GM19455 (cell line): ENCODE measurements around the gene EYA3.

Experiments used
- ATAC-seq: cut with Tn5 transposase; IDR thresholded peaks from one replicate; pipeline ENCODE4 v1.9.1; 2021; ENCODE audit not compliant: unreplicated experiment

Gene EYA3

GRCh38 chr1:28071813-28072212 is 16.6 kb downstream of the EYA3 start:
- no peak for ATAC-seq

GRCh38 chr1:28070725-28071593 is 17.5 kb downstream of the EYA3 start:
- no peak for ATAC-seq

GRCh38 chr1:28067523-28068090 is 20.8 kb downstream of the EYA3 start:
- no peak for ATAC-seq

GRCh38 chr1:28066393-28067154 is 21.8 kb downstream of the EYA3 start:
- ATAC-seq = no peak

GRCh38 chr1:28064064-28064463 is 24.3 kb downstream of the EYA3 start:
- no peak for ATAC-seq

DNA sequence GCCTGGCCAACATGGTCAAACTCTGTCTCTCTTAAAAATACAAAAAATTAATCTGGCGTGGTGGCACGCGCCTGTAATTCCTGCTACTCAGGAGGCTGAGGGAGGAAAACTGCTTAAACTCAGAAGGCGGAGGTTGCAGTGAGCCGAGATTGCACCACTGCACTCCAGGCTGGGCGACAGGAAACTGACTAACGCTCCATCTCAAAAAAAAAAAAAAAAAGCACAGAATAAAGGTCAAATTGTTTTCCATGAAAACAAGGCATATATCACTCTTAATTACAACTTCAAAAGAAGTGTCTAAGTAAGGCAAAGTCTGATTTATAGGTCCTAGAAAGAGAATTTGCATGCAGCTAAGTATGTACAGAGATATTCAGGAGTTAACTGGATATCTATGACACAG is 25.6 kb downstream of the EYA3 start:
- no peak for ATAC-seq

DNA sequence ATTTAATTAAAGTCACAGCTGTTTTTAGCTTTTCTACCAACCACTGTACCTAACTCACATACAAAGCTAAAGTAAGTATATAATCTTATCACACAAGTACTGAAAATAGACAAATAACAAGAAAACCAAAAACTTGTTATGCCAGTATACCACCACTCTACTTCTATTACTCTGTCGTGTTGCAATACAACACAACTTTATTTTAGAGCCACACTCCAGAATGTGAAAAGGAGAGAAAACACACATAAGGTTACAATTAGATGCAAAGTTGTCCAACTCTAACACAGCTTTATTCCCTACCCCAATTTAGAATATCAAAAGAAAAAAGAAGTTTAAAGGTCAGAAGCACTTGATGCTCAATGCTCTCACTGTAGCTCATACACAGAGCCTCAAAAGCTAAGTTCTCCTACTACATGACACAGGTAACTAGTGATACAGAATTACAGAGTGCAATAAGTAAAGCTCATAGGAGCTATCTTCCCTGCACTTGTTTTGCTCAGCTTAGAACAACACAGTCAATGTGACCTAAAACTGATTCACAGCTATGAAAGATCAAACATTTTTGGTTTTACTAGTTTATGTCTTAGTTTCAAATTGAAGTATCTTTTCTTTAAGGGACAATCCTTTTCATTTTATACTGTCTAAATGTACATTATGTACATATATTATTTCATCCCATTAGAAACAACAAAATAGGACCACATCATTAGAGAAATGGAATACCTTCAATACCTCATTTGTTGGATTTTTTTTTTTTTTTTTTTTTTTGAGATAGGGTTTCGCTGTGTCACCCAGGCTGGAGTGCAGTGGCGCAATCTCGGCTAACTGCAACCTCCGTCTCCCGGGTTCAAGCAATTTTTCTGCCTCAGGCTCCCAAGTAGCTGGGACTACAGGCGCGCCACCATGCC is 29.2 kb downstream of the EYA3 start:
- no peak for ATAC-seq

GRCh38 chr1:28058168-28058567 is 30.2 kb downstream of the EYA3 start:
- ATAC-seq = no peak

DNA sequence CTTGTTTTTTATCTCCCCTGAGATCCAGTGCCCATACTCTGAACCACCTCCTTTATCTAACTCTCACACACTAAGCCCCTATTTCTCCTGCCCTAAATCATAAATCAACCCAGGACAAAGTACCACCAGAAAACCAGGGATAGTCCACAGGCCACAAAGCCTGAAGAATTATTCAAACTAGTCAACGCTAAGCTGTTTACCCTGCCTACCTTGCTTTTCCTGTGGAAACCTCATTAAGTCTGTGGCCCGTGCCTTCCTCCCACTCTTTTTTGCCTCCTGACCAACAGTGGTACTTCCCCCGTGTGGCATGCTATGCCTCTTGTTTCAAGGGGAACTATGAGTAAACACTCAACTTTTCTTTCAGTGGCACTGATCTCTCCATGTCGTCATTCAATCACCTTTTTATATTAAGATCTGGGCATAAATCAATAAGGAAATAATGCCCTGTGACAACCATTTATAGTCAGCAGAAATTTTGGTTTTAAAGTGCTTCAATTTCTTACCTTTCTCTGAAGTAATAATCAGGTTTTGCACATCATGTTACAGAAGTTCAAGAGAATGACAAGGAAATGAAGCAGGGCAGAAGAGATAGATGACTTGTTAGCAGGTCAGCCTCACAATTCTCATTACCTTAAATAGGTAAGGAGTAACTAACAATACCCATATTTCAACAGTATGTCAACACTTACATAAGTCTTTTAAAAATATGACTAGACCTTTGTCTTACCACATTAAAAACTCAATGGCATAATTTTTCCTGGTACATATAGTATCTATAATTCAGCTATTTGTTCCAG is 32.1 kb downstream of the EYA3 start:
- no peak for ATAC-seq

DNA sequence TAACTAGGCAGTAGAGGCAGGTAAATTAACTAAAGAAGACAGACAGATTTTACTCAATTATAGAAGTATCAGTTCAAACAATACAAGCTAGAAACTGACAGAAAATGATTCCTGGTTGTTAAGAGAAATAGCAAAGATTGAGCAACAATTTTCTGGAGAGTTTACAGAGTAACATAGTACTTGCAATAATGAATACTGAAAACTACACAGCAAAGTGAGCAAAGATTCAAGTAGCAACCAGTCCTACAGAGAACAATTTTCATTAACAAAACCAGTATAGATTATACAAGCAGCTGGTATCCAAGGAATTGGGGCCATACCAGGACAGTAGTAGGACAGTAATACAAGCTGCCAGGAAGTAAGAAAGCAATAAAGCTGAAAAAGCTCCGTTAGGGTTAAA is 37.6 kb downstream of the EYA3 start:
- ATAC-seq = no peak

DNA sequence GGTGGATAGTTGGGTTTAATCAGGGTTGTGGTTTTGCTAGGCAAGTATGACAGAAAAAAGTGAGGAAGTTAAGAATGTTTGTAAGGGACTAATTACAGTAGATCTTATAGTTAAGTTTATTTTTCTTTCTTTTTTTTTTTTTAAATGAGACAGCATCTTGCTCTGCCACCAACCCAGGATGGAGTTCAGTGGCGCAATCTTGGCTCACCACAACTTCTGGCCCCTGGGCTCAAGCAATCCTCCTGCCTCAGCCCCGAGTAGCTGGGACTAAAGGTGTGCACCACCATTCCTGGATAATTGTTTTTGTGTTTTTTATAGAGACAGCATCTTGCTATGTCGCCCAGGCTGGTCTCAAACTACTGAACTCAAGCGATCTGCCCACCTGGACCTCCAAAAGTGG is 41.7 kb downstream of the EYA3 start:
- ATAC-seq = no peak

DNA sequence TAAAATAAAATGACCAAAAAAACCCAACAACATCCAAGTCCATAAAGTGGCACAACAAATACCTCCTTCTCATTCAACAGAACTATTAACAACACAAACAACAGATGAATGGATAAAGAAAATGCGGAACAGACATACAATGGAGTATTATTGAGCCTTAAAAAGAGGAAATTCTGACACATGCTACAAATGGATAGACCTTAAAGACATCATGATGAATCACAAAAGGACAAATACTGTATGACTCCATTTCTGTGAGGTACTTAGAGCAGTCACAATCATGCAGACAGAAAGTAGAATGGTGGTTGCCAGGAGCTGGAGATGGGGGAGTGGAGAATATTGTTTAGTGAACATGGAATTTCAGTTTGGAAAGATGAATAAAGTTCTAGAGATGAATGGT is 42.6 kb downstream of the EYA3 start:
- no peak for ATAC-seq

DNA sequence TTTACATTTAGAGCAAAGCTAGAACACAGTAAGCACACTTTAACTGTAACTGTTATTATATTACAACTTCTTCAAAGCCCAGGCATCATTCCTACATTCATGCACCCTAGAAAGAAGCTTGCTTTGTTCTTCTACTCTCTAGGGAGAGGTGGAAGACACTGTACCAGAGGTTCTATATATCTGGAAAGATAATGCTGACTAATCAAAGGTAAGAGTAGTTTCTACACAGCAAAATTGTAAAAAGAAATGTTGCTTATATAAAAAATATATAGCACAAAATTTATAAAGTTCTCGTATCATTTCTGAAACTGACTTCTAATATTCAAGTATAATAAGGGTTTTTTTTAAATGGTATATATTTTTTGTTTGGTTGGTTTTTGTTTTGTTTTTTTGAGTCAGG is 44.0 kb downstream of the EYA3 start:
- no peak for ATAC-seq

- ATAC-seq = no peak
Observed at GRCh38 chr1:28039341-28039740, 49.1 kb downstream of the EYA3 start.

DNA sequence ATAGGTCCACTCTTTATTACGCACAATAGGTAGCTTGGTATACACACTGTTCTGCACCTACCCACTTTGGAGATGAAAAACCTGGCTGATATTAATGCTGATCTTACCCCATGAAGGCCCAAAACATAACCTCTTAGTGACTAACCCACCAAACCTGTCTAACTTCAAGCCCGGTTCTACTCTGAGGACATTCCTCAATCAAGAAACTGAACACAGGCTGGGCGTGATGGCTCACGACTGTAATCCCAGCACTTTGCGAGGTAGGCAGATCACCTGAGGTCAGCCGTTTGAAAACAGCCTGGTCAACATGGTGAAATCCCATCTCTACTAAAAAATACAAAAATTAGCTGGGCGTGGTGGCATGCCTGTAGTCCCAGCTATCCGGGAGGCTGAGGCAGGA is 50.5 kb downstream of the EYA3 start:
- no peak for ATAC-seq

DNA sequence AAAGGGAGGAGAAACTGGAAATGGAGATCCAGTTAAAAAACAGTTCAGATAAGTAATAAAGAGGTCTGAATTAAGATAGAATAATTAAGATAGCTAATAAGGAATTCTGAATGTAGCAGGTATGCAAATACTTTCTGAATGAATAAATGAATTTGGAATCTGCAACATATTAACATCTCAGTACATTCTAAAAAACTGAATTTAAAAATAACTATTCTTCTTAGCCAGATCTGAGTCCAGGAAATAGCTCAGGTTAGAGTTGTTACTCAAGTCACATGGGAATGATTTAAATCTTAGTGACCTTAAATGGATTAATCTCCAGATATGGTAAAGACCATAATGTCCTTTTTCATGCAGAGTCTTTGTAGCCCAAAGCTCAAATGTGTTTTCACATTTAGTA is 51.2 kb downstream of the EYA3 start:
- no peak for ATAC-seq

- ATAC-seq = no peak
Observed at GRCh38 chr1:28036431-28036830, 52.0 kb downstream of the EYA3 start.

- ATAC-seq = no peak
Observed at GRCh38 chr1:28035420-28035819, 53.0 kb downstream of the EYA3 start.

GRCh38 chr1:28032281-28032680 is 56.1 kb downstream of the EYA3 start:
- ATAC-seq = no peak

- no peak for ATAC-seq
Observed at GRCh38 chr1:28031173-28031572, 57.2 kb downstream of the EYA3 start.
